Measurements from ENCODE around the gene EVC2.

DNA sequence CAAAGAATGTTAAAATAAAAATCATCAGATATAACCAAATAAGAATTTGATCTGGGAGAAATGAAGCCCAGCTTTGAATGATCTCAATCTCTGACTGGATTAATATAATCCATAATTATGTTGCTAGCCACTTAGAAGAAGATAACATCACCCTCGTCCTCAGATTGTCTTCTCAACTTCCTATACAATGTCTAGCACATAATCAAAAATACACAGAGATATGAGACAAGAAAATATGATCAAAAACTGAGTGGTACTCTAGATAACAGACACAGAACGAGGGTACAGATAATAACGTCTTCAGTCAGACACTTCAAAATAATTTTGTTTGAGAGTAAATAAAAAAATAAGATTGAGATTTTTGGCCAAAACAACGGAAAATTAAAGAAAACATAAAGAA lies 47.1 kb downstream of the EVC2 start:
- TF ChIP-seq, protein P1, sequence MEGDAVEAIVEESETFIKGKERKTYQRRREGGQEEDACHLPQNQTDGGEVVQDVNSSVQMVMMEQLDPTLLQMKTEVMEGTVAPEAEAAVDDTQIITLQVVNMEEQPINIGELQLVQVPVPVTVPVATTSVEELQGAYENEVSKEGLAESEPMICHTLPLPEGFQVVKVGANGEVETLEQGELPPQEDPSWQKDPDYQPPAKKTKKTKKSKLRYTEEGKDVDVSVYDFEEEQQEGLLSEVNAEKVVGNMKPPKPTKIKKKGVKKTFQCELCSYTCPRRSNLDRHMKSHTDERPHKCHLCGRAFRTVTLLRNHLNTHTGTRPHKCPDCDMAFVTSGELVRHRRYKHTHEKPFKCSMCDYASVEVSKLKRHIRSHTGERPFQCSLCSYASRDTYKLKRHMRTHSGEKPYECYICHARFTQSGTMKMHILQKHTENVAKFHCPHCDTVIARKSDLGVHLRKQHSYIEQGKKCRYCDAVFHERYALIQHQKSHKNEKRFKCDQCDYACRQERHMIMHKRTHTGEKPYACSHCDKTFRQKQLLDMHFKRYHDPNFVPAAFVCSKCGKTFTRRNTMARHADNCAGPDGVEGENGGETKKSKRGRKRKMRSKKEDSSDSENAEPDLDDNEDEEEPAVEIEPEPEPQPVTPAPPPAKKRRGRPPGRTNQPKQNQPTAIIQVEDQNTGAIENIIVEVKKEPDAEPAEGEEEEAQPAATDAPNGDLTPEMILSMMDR (IDR thresholded peaks at IDR 0.05): no peak
- TF ChIP-seq POLR2AphosphoS5 (IDR thresholded peaks at IDR 0.05) (no peak), POLR2A (IDR thresholded peaks at IDR 0.05) (no peak)
